Measurements from ENCODE around the gene HMGXB4.

DNA sequence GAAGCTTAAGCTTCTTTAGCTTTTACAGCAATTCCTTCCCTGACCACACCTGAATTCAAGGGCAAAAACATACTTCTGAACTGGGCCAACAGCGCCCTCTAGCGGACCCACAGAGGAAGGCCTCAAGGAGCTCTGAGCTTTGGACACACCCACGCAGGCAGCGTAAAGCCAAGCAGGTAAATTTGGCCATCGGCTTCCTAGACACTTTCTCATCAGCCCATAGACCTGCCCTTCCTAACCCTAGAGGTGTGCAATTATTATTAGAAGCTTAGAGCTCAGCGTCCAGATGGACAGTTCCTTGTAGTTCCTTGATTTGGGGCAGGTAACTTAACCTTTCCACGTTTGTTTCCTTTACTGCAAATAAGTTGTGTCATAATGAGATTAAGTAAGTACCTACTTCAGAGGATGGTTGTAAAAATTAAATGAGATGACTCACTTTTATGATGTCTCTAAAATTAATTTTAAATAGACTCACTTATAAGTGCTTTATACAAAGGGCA is 25.7 kb upstream of the HMGXB4 start:
- TF ChIP-seq, protein P1, sequence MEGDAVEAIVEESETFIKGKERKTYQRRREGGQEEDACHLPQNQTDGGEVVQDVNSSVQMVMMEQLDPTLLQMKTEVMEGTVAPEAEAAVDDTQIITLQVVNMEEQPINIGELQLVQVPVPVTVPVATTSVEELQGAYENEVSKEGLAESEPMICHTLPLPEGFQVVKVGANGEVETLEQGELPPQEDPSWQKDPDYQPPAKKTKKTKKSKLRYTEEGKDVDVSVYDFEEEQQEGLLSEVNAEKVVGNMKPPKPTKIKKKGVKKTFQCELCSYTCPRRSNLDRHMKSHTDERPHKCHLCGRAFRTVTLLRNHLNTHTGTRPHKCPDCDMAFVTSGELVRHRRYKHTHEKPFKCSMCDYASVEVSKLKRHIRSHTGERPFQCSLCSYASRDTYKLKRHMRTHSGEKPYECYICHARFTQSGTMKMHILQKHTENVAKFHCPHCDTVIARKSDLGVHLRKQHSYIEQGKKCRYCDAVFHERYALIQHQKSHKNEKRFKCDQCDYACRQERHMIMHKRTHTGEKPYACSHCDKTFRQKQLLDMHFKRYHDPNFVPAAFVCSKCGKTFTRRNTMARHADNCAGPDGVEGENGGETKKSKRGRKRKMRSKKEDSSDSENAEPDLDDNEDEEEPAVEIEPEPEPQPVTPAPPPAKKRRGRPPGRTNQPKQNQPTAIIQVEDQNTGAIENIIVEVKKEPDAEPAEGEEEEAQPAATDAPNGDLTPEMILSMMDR (IDR thresholded peaks at IDR 0.05), result peak; percentile 60 to 79 (median 62)
- TF ChIP-seq POLR2A (IDR thresholded peaks at IDR 0.05) (no peak), POLR2AphosphoS5 (IDR thresholded peaks at IDR 0.05) (no peak), EP300 (IDR thresholded peaks at IDR 0.05) (no peak)

Measured in gastroesophageal sphincter (tissue), 3 donors.